HepG2 (cell line): Measurements from ENCODE around the gene KDM1B. TPM values are rescaled to one million over a fixed set of nuclear protein-coding genes. Genes with fewer than 3 reads are reported as not detected.
A peak's percentile ranks its signal among the peaks of the same experiment; 100 is the strongest.

Experiments
- CREB1 ChIP-seq, 2 experiments: fragments of 450-650 bp in 1 of 2; IDR thresholded peaks; 2 replicates each; pipeline ENCODE4 v1.6.1; 2016 to 2017; ENCODE audit warnings: control low read depth in 1 of 2, mild to moderate bottlenecking in 1 of 2, missing compliant biosample characterization in 1 of 2, missing genetic modification characterization in 1 of 2
- ESRRA ChIP-seq: sonication (generic); formaldehyde crosslinking; IDR thresholded peaks from 2 replicates; pipeline ENCODE4 v1.5.1; 2020; ENCODE audit warnings: mild to moderate bottlenecking, low read depth, missing genetic modification reagents
- GATAD1 ChIP-seq: IDR thresholded peaks from 2 replicates; pipeline ENCODE4 v1.6.1; 2016; ENCODE audit warnings: missing genetic modification reagents, missing compliant biosample characterization
- HNF4A ChIP-seq: sonication (generic); formaldehyde crosslinking; IDR thresholded peaks from 2 replicates; pipeline ENCODE4 v1.4.0; 2020; ENCODE audit warnings: missing genetic modification reagents
- IKZF1 ChIP-seq: fragments of 450-650 bp; IDR thresholded peaks from 2 replicates; pipeline ENCODE4 v1.7.1; 2016
- KAT2B ChIP-seq: fragments of 150-350 bp; IDR thresholded peaks from 2 replicates; pipeline ENCODE4 v1.6.1; 2014; ENCODE audit warnings: low read depth, low read length, borderline replicate concordance
- NR2F1 ChIP-seq, 2 experiments: fragments of 450-650 bp in 1 of 2; formaldehyde crosslinking in 1 of 2; IDR thresholded peaks; 2 replicates each; pipeline versions ENCODE4 v1.5.0 to v1.6.1; 2016 to 2020; ENCODE audit warnings: mild to moderate bottlenecking in 1 of 2, missing compliant biosample characterization in 1 of 2, missing genetic modification reagents in 1 of 2, moderate library complexity in 1 of 2
- SIX1 ChIP-seq: sonication (generic); formaldehyde crosslinking; IDR thresholded peaks from 2 replicates; pipeline ENCODE4 v1.4.0; 2020; ENCODE audit warnings: missing genetic modification reagents, borderline replicate concordance
- SYNCRIP ChIP-seq: fragments of 200-400 bp; formaldehyde crosslinking; IDR thresholded peaks from 2 replicates; pipeline ENCODE4 v1.6.1; 2018; ENCODE audit warnings: mild to moderate bottlenecking, low read depth, low read length; ENCODE audit not compliant: insufficient read depth
- TAF15 ChIP-seq: fragments of 200-400 bp; formaldehyde crosslinking; IDR thresholded peaks from one replicate; pipeline ENCODE4 v1.6.1; 2018; ENCODE audit warnings: mild to moderate bottlenecking, low read depth, low read length; ENCODE audit not compliant: poor library complexity, severe bottlenecking
- XRCC5 ChIP-seq: fragments of 200-400 bp; formaldehyde crosslinking; optimal IDR thresholded peaks from 2 replicates; pipeline ENCODE3; 2017; ENCODE audit warnings: mild to moderate bottlenecking, low read length
- ZBTB14 ChIP-seq: sonication (generic); formaldehyde crosslinking; IDR thresholded peaks from 2 replicates; pipeline ENCODE4 v1.4.0; 2020; ENCODE audit warnings: missing genetic modification reagents
- ZNF317 ChIP-seq: sonication (generic); formaldehyde crosslinking; IDR thresholded peaks from 2 replicates; pipeline ENCODE4 v1.5.0; 2020; ENCODE audit warnings: mild to moderate bottlenecking, missing genetic modification reagents
- ZNF510 ChIP-seq: sonication (generic); formaldehyde crosslinking; IDR thresholded peaks from 2 replicates; pipeline ENCODE4 v1.4.0; 2020; ENCODE audit warnings: low read depth, mild to moderate bottlenecking, missing genetic modification reagents
- ZNF766 ChIP-seq: sonication (generic); formaldehyde crosslinking; IDR thresholded peaks from 2 replicates; pipeline ENCODE4 v1.5.0; 2020; ENCODE audit warnings: missing genetic modification reagents, borderline replicate concordance
- ZNF790 ChIP-seq: sonication (generic); formaldehyde crosslinking; IDR thresholded peaks from 2 replicates; pipeline ENCODE4 v1.8.0; 2022; ENCODE audit warnings: missing genetic modification reagents, mild to moderate bottlenecking, borderline replicate concordance
- ZSCAN20 ChIP-seq: sonication (generic); formaldehyde crosslinking; IDR thresholded peaks from 2 replicates; pipeline ENCODE4 v1.4.0; 2020; ENCODE audit warnings: missing genetic modification reagents, mild to moderate bottlenecking, borderline replicate concordance
- polyA plus RNA-seq, 8 experiments: library from polyadenylated mRNA; depleted of rRNA in 3 of 8; stranded (reverse) in 7 of 8; unstranded in 1 of 8; fragments of >200 nt; fragmentation: Illumina TruSeq in 4 of 8; extraction: Trizol in 4 of 8; gene quantifications; 2 replicates each; pipeline versions ENCODE4 v1.2.1 to v1.2.3, GENCODE V29; 2011 to 2016; ENCODE audit warnings: low read depth in 4 of 8, missing spikeins in 1 of 8, mixed read lengths in 1 of 8; ENCODE audit not compliant: insufficient read depth in 1 of 8
- total RNA-seq, 5 experiments: library from RNA; depleted of rRNA; stranded (reverse); fragments of >200 nt; fragmentation: Illumina TruSeq; extraction: Trizol; gene quantifications; 2 replicates each; pipeline ENCODE4 v1.2.3, GENCODE V29; 2016; ENCODE audit warnings: low read depth in 1 of 5
- TF ChIP-seq, protein P1 (sequence below): sonication (generic); formaldehyde crosslinking; IDR thresholded peaks from 2 replicates; pipeline ENCODE4 v1.8.0; 2022; ENCODE audit warnings: mild to moderate bottlenecking, missing genetic modification reagents
- TF ChIP-seq, protein P2 (sequence below): sonication (generic); formaldehyde crosslinking; IDR thresholded peaks from 2 replicates; pipeline ENCODE4 v1.4.0; 2020; ENCODE audit warnings: low read depth, mild to moderate bottlenecking, missing genetic modification reagents
- TF ChIP-seq, protein P3 (sequence below): sonication (generic); formaldehyde crosslinking; IDR thresholded peaks from 2 replicates; pipeline ENCODE4 v1.4.0; 2020; ENCODE audit warnings: missing genetic modification reagents

Gene KDM1B
- total and polyA plus RNA-seq, 2 of the 13 experiments (the other 11 are each of a cell fraction or from before 2014, with no cell fraction given): 9.8 to 13.2 TPM

GRCh38 chr6:18122128-18123093 lies 32.8 kb upstream of the KDM1B start, which contains the start of gene NHLRC1 (continued):
- TF ChIP-seq XRCC5 (peak; percentile 95), SIX1 (CRISPR knock-in tag) (0 out of 2 replicates have a peak, but pooled peaks have one; percentile 12), ZBTB14 (CRISPR knock-in tag) (peak; percentile 73), ZNF766 (CRISPR knock-in tag) (peak; percentile 95; the same call in 1 of the 2 replicates), IKZF1 (no peak), GATAD1 (peak; percentile 85), HNF4A (CRISPR knock-in tag) (peak; percentile 68), NR2F1 (CRISPR knock-in tag; IDR thresholded peaks at IDR 0.05) (peak in 1 of 2 experiments; percentile 75; a peak in 2 of 4 replicates), ZSCAN20 (CRISPR knock-in tag) (peak; percentile 74; the same call in 1 of the 2 replicates), SYNCRIP (no peak), ZNF510 (CRISPR knock-in tag) (peak; percentile 93; the same call in 1 of the 2 replicates), TAF15 (peak; percentile 74), ZNF790 (CRISPR knock-in tag) (no peak), KAT2B (no peak), ESRRA (CRISPR knock-in tag) (peak; percentile 90; the same call in 1 of the 2 replicates), ZNF317 (CRISPR knock-in tag) (peak; percentile 91), CREB1 (IDR thresholded peaks at IDR 0.05) (peak; percentile 89), CREB1 (CRISPR knock-in tag; IDR thresholded peaks at IDR 0.05) (no peak)
- TF ChIP-seq, protein P1, sequence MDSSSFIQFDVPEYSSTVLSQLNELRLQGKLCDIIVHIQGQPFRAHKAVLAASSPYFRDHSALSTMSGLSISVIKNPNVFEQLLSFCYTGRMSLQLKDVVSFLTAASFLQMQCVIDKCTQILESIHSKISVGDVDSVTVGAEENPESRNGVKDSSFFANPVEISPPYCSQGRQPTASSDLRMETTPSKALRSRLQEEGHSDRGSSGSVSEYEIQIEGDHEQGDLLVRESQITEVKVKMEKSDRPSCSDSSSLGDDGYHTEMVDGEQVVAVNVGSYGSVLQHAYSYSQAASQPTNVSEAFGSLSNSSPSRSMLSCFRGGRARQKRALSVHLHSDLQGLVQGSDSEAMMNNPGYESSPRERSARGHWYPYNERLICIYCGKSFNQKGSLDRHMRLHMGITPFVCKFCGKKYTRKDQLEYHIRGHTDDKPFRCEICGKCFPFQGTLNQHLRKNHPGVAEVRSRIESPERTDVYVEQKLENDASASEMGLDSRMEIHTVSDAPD (CRISPR knock-in tag): peak; percentile 94
- TF ChIP-seq, protein P2, sequence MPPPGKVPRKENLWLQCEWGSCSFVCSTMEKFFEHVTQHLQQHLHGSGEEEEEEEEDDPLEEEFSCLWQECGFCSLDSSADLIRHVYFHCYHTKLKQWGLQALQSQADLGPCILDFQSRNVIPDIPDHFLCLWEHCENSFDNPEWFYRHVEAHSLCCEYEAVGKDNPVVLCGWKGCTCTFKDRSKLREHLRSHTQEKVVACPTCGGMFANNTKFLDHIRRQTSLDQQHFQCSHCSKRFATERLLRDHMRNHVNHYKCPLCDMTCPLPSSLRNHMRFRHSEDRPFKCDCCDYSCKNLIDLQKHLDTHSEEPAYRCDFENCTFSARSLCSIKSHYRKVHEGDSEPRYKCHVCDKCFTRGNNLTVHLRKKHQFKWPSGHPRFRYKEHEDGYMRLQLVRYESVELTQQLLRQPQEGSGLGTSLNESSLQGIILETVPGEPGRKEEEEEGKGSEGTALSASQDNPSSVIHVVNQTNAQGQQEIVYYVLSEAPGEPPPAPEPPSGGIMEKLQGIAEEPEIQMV (CRISPR knock-in tag): peak; percentile 95
- TF ChIP-seq, protein P3, sequence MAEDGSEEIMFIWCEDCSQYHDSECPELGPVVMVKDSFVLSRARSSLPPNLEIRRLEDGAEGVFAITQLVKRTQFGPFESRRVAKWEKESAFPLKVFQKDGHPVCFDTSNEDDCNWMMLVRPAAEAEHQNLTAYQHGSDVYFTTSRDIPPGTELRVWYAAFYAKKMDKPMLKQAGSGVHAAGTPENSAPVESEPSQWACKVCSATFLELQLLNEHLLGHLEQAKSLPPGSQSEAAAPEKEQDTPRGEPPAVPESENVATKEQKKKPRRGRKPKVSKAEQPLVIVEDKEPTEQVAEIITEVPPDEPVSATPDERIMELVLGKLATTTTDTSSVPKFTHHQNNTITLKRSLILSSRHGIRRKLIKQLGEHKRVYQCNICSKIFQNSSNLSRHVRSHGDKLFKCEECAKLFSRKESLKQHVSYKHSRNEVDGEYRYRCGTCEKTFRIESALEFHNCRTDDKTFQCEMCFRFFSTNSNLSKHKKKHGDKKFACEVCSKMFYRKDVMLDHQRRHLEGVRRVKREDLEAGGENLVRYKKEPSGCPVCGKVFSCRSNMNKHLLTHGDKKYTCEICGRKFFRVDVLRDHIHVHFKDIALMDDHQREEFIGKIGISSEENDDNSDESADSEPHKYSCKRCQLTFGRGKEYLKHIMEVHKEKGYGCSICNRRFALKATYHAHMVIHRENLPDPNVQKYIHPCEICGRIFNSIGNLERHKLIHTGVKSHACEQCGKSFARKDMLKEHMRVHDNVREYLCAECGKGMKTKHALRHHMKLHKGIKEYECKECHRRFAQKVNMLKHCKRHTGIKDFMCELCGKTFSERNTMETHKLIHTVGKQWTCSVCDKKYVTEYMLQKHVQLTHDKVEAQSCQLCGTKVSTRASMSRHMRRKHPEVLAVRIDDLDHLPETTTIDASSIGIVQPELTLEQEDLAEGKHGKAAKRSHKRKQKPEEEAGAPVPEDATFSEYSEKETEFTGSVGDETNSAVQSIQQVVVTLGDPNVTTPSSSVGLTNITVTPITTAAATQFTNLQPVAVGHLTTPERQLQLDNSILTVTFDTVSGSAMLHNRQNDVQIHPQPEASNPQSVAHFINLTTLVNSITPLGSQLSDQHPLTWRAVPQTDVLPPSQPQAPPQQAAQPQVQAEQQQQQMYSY (CRISPR knock-in tag): 0 out of 2 replicates have a peak, but pooled peaks have one; percentile 58
